Measurements from ENCODE around the gene PLCXD1.

- TF ChIP-seq, protein P1, sequence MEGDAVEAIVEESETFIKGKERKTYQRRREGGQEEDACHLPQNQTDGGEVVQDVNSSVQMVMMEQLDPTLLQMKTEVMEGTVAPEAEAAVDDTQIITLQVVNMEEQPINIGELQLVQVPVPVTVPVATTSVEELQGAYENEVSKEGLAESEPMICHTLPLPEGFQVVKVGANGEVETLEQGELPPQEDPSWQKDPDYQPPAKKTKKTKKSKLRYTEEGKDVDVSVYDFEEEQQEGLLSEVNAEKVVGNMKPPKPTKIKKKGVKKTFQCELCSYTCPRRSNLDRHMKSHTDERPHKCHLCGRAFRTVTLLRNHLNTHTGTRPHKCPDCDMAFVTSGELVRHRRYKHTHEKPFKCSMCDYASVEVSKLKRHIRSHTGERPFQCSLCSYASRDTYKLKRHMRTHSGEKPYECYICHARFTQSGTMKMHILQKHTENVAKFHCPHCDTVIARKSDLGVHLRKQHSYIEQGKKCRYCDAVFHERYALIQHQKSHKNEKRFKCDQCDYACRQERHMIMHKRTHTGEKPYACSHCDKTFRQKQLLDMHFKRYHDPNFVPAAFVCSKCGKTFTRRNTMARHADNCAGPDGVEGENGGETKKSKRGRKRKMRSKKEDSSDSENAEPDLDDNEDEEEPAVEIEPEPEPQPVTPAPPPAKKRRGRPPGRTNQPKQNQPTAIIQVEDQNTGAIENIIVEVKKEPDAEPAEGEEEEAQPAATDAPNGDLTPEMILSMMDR (IDR thresholded peaks at IDR 0.05; ENCODE audit: insufficient read depth, low read depth, low read length), result no peak
- TF ChIP-seq EZH2 (IDR thresholded peaks at IDR 0.05; ENCODE audit: insufficient read depth, low read length), result no peak
Observed at GRCh38 chrX:316351-317325, 35.5 kb downstream of the PLCXD1 start.
